Stimulated activated CD4-positive, alpha-beta T cell treated with anti-CD3 and anti-CD28 coated beads, Interleukin-4, amount 100 ng/mL, for 1 hour (primary cell): ENCODE data around the gene LARGE1.
A peak's percentile ranks its signal among the peaks of the same experiment; 100 is the strongest.
"Not testable (repeated sequence)": the region's sequence is repeated elsewhere in the genome, so short reads cannot be mapped to it uniquely, and the experiment has no call there.

Experiments used
- DNase-seq: peaks from one replicate; pipeline ENCODE4 v3.0.0-alpha.2; 2020

LARGE1 gene

DNA sequence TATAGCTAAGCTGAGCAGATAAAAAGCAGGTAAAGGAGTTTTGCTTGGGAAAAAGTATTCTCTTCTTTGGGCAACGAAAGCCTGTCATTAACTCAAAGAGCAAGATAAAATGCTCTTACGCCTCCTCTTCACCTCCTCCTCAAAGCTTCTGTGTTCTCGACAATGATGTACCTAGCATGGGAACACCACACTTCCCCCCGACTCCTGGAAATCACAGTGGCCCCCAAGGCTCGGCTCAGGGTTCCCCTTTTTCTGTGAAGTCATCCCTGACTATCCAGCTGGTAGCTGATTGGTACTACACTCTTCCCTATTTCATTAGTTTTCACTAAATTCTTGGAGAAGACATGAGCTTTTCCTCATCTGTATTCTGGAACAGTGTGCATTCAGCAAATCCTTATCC lies 336.1 kb downstream of the LARGE1 start:
- DNase-seq = no peak

DNA sequence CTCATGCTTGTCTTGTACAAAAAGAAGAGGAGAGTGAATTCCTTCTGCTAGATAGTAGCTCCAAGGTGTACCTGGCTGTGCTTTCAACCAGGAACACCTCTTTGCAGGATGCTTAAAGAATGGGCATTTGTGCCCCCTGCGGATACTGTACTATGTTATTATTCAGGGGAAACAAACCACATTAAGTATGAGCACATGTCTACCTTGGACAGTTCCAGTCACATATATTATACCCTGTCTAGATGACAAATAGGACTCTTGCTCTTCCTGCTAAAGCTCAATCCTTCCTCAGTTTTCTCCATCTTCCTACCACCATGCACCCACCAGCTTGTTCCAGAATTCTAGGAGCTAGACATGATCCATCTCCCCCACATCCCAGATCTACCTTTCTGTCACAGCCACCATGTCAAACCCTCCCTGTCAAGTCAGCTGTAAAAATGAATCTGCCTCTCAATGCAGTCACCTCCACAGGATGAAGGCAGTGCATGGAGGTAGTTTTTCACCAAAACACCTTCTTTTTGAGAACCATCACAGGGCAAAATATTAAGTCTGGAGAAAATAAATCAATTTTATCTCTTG lies 337.4 kb downstream of the LARGE1 start:
- no peak for DNase-seq

- DNase-seq = no peak
Measured at GRCh38 chr22:33580310-33580709, 340.0 kb downstream of the LARGE1 start.

DNA sequence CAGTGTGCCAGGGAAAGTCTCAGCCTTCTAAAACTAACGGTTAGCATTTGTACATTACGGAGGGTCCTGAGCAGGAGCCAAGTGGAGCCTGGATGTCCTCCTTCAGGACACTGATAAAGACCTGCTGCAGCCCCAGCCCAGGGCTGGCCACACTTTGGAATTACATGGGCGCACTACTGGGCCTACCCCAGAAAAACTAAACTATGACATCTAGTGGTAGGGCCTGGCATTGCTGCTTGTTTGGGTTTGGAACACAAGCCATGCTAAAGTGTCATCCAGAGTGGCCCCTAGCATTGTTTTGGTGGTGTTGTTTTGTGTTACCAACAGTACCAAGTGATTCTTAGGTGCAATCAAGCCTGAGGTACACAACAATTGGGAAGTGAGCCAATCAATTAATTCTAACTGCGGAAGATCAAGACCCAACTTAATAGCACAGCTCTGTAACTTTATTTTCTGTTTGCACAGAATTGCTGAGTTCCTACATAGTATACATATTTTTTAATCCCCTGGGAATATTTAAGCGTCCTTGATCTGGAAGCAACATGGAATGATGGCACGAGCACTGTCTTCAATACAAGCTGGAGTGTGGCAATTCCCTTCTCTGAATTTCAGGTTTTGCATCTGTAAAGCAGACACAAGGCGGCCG lies 340.7 kb downstream of the LARGE1 start:
- DNase-seq = peak; percentile 2

GRCh38 chr22:33578752-33579151 lies 341.5 kb downstream of the LARGE1 start:
- no peak for DNase-seq

DNA sequence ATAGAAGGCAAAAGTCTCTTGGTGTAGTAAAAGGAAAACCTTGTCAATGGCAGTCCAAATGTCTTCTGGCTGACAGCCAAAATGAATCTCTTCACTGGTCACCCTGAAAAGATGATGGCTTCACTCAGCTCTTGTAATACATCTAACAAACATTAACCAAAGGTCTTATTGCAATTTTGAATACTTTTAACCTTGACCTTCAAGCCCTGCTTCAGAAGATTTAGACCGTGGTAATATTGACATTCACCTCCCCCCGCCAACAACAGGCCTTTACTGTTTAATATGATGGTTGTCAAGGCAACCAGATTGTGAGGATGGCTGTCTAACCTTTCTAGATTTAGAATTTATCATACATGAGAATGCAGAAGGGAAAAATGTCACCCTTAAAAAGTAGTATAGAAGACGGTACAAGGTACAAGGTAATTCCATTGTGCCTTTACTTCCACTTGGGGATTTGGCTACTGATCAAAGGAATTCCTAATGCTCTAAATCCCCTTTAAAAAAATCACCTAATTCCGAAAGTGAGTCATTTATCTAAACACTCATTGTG lies 342.3 kb downstream of the LARGE1 start:
- DNase-seq = no peak

GRCh38 chr22:33576205-33576604 lies 344.1 kb downstream of the LARGE1 start:
- DNase-seq = no peak

DNA sequence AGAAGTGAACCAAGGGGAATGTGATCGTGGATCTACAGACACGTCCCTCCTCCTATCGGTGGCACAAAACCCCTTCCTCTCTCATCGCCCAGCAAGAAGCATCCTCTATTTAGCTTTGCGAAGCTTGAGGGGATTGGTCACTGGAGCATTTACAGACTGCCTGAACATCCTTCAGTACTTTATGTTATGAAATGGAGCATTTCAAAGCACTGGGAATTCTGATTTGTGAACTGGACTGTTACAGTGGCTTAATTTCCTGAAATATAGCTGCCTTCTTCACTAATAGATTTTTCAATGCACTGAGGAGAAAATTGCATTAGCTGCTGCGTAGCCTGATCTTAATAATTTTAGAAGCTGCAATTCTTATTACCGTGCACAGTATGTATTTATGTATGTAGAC lies 344.5 kb downstream of the LARGE1 start:
- no peak for DNase-seq

DNA sequence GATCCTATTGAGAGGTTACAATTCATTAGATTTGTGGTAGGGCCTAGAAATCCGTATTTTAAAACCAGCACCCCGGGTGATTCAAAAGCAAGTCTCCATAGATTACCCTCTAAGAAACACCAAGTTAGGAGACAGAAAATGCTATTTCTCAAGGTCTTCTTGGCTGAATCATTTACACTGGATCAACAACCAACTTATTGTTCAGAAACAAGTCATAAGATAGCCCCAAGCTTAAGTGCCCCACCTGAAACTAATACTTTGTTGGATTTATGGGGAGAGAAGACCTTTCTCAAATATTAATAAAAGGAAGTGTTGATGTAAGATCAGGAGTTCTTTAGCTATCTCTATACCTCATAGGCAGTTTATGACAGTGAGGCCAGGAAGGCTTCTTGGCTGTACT lies 345.2 kb downstream of the LARGE1 start:
- no peak for DNase-seq

DNA sequence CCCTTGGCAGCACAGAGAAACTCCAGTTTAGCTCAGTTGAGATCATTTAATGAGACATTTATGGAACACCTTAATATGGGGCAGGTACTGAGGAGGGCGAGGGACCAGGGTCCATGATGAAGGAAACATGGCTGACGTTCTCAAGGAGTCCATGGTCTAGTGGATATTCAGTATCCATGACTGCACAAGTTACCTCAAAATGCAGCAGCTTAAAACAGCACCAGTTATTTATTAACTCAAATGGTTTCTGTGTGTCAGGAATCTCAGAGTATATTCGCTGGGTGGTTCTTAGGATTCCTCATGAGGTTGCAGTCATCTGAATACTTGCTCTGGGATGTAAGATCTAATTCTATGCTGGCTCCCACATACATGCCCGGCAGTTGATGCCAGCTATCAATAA lies 346.8 kb downstream of the LARGE1 start:
- DNase-seq = no peak

DNA sequence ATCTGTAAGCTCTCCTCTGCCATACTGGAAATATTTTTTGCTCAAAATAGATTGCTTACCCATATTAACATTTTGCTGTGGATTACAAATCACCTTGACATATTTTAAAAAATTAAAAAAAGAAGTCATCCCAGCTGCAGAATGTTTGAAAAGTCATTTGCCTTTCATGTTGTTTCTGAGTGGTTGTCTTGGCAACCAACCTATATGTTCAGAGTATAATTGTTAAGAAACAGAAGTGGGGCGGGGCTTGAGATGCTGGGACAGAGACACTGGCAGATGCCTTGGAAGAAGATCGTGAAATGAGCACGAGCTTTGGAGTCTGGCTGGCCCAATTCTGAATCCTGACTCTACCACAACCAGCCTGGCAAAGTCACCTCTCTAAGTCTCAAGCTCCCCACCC lies 348.2 kb downstream of the LARGE1 start:
- DNase-seq = no peak

DNA sequence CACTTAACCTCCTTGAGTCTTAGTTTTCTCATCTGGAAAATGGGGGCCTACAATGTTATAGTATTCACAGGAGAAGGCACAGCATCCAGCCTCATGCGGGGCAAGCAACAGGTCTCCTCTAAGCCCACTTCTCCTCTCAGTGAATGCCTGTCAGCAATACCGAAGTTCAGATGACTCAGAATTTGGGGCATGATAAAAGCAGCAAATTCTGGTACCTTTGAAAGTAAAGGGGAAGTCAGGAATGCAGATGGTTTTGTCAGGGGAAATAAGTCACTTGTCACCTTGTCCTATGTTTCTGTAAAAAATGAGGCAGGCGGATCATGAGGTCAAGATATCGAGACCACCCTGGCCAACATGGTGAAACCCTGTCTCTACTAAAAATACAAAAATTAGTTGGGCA lies 350.2 kb downstream of the LARGE1 start:
- DNase-seq = no peak

- DNase-seq = no peak
Measured at GRCh38 chr22:33569559-33569958, 350.7 kb downstream of the LARGE1 start.

- no peak for DNase-seq
Measured at GRCh38 chr22:33569018-33569417, 351.3 kb downstream of the LARGE1 start.

- not testable (repeated sequence) for DNase-seq
Measured at GRCh38 chr22:33566495-33566894, 353.8 kb downstream of the LARGE1 start.

GRCh38 chr22:33565580-33565995 lies 354.7 kb downstream of the LARGE1 start:
- no peak for DNase-seq

GRCh38 chr22:33564683-33565082 lies 355.6 kb downstream of the LARGE1 start:
- DNase-seq = no peak

DNA sequence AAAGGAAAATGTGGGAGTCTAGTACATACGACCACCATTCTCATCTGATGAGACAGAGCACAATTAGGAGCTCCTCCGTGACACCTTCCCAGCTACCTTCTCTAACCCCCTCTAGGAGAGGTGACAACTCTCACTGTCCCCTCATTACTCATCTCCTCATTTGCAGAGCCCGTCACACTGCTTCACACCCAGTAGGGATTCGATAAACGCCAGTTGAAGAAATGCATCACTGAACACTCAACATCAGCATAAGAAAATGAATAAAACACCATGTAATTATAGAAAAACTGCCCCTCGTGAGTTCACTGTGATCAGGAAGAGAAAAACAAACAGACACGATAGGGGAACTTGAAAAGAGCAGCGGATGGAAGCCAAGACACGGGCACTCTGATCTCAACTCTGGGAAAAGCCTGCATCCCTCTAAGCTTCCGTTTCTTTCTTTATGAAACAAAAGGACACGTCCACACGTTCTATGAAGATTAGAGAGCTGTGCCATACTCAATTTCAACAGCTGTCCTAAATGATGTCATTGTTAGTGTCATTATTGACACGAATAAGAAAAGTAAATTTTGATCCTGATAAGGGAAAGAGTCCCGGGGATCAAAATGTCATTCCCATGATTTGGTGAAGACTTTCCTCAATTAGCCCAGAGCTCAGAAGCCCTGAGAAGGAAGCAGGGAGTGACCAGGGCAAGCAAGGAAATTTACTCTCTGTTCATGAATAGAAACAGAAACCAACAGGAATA lies 356.9 kb downstream of the LARGE1 start:
- no peak for DNase-seq

DNA sequence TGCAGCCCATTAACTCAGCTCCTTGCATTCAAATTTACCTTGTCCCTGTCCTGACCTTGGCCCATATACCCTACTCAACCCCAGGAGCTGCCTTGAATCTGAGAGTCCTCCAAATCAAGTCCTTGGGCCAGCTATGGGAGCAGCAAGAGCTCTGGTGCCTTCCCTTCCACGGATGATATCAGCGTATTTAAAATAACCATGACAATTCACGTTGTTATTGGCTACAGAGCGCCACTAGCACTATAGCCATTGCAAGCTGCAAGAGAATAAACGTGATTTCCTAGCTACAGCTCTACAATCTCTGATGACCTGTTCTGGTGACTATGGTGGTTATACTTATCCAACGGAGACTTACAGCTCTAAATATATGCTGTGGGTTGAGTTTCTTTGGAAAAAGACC lies 357.8 kb downstream of the LARGE1 start:
- DNase-seq = no peak

GRCh38 chr22:33561149-33561807 lies 359.0 kb downstream of the LARGE1 start:
- DNase-seq = no peak

- DNase-seq = no peak
Measured at GRCh38 chr22:33557836-33558235, 362.4 kb downstream of the LARGE1 start.

- DNase-seq = no peak
Measured at GRCh38 chr22:33555814-33556522, 364.3 kb downstream of the LARGE1 start.

GRCh38 chr22:33553493-33553892 lies 366.8 kb downstream of the LARGE1 start:
- no peak for DNase-seq
